GM21515 (cell line): ENCODE data around the gene TRAF3.
"Not testable (repeated sequence)": the region's sequence is repeated elsewhere in the genome, so short reads cannot be mapped to it uniquely, and the experiment has no call there.

Source experiments
- ATAC-seq: cut with Tn5 transposase; IDR thresholded peaks from one replicate; pipeline ENCODE4 v1.9.1; 2021; ENCODE audit not compliant: unreplicated experiment

The TRAF3 gene

GRCh38 chr14:102859911-102860310, 82.7 kb downstream of the TRAF3 start:
- no peak for ATAC-seq

- no peak for ATAC-seq
These were observed 85.0 kb downstream of the TRAF3 start for GRCh38 chr14:102862154-102862773.

GRCh38 chr14:102863381-102863780, 86.1 kb downstream of the TRAF3 start:
- ATAC-seq = no peak

GRCh38 chr14:102865916-102866315, 88.7 kb downstream of the TRAF3 start:
- not testable (repeated sequence) for ATAC-seq

- ATAC-seq = no peak
These were observed 89.9 kb downstream of the TRAF3 start for GRCh38 chr14:102866982-102867761.

- ATAC-seq = no peak
These were observed 90.8 kb downstream of the TRAF3 start for GRCh38 chr14:102867826-102868580.

- ATAC-seq = no peak
These were observed 91.8 kb downstream of the TRAF3 start for GRCh38 chr14:102868956-102869547.

- no peak for ATAC-seq
These were observed 93.0 kb downstream of the TRAF3 start for GRCh38 chr14:102870246-102870645.

GRCh38 chr14:102870994-102871831, 94.0 kb downstream of the TRAF3 start:
- no peak for ATAC-seq

GRCh38 chr14:102872020-102872419, 94.8 kb downstream of the TRAF3 start:
- no peak for ATAC-seq

GRCh38 chr14:102873131-102873530, 95.9 kb downstream of the TRAF3 start:
- no peak for ATAC-seq

GRCh38 chr14:102873546-102874061, 96.4 kb downstream of the TRAF3 start:
- ATAC-seq = no peak

GRCh38 chr14:102875652-102876051, 98.4 kb downstream of the TRAF3 start:
- no peak for ATAC-seq

GRCh38 chr14:102877511-102877910, 100.3 kb downstream of the TRAF3 start:
- ATAC-seq = not testable (repeated sequence)

- no peak for ATAC-seq
These were observed 101.1 kb downstream of the TRAF3 start for GRCh38 chr14:102878174-102878969.

GRCh38 chr14:102878970-102879460, 101.8 kb downstream of the TRAF3 start:
- no peak for ATAC-seq

GRCh38 chr14:102882226-102882906, 105.1 kb downstream of the TRAF3 start:
- no peak for ATAC-seq

- ATAC-seq = no peak
These were observed 105.9 kb downstream of the TRAF3 start for GRCh38 chr14:102883089-102883541.

- no peak for ATAC-seq
These were observed 106.3 kb downstream of the TRAF3 start for GRCh38 chr14:102883554-102883953.
